Smooth muscle cell of the brain vasculature (primary cell): ENCODE results near the gene RAB36.

Experiments
- DNase-seq: peaks from one replicate; pipeline ENCODE4 v3.0.0-alpha.2; 2012; ENCODE audit warnings: low read depth, low spot score

The RAB36 gene

GRCh38 chr22:23108249-23109078 is 36.8 kb upstream of the RAB36 start:
- no peak for DNase-seq

- DNase-seq = no peak
Measured at GRCh38 chr22:23109079-23109347, 36.3 kb upstream of the RAB36 start.

GRCh38 chr22:23109441-23109978 is 35.8 kb upstream of the RAB36 start:
- DNase-seq = no peak

- no peak for DNase-seq
Measured at GRCh38 chr22:23110190-23110921, 34.9 kb upstream of the RAB36 start.

GRCh38 chr22:23110922-23111527 is 34.3 kb upstream of the RAB36 start:
- DNase-seq = no peak

- no peak for DNase-seq
Measured at GRCh38 chr22:23112472-23113012, 32.7 kb upstream of the RAB36 start.

GRCh38 chr22:23113067-23113846 is 32.0 kb upstream of the RAB36 start:
- peak; percentile 58 for DNase-seq

- no peak for DNase-seq
Measured at GRCh38 chr22:23113847-23114720, 31.2 kb upstream of the RAB36 start.

- DNase-seq = no peak
Measured at GRCh38 chr22:23114721-23115020, 30.6 kb upstream of the RAB36 start.

- no peak for DNase-seq
Measured at GRCh38 chr22:23115369-23115768, 29.9 kb upstream of the RAB36 start.

- no peak for DNase-seq
Measured at GRCh38 chr22:23115825-23116494, 29.3 kb upstream of the RAB36 start.

GRCh38 chr22:23116506-23117263 is 28.6 kb upstream of the RAB36 start:
- DNase-seq = no peak

GRCh38 chr22:23117275-23117674 is 28.0 kb upstream of the RAB36 start:
- DNase-seq = no peak

- no peak for DNase-seq
Measured at GRCh38 chr22:23117891-23118646, 27.2 kb upstream of the RAB36 start.

- no peak for DNase-seq
Measured at GRCh38 chr22:23118647-23119493, 26.4 kb upstream of the RAB36 start.

GRCh38 chr22:23119494-23120414 is 25.5 kb upstream of the RAB36 start:
- DNase-seq = no peak
